Breast epithelium (tissue), 4 donors: ENCODE measurements around the gene MAPRE3. TPM values are rescaled to one million over a fixed set of nuclear protein-coding genes. Genes with fewer than 3 reads are reported as not detected.

ENCODE experiments used
- DNase-seq, 2 donors: peaks; one replicate each; pipeline ENCODE4 v3.0.0-alpha.2; 2019; ENCODE audit warnings: low spot score in 2 of 2
- H3K27ac ChIP-seq, 2 donors: fragments of 200-600 bp; sonication (generic) in 1 of 2; one replicate each; pipeline ENCODE4 v1.5.1; 2016 to 2019; ENCODE audit warnings: mild to moderate bottlenecking in 1 of 2
- H3K27me3 ChIP-seq, 2 donors: fragments of 200-600 bp; sonication (generic) in 1 of 2; one replicate each; pipeline versions ENCODE4 v1.5.1 to v1.6.0; 2017 to 2019; ENCODE audit warnings: control low read depth in 1 of 2, mild to moderate bottlenecking in 1 of 2
- H3K36me3 ChIP-seq: fragments of 200-600 bp; one replicate; pipeline ENCODE4 v1.5.1; 2019
- H3K4me1 ChIP-seq, 2 donors: fragments of 200-600 bp; sonication (generic); one replicate each; pipeline ENCODE4 v1.5.1; 2016 to 2019; ENCODE audit warnings: control low read depth in 1 of 2
- H3K4me3 ChIP-seq, 3 donors: fragments of 200-600 bp; sonication (generic); 1 replicate in 2 of 3; 2 replicates in 1 of 3; pipeline ENCODE4 v1.5.1; 2016 to 2019; ENCODE audit warnings: mild to moderate bottlenecking in 3 of 3, moderate library complexity in 2 of 3
- H3K9me3 ChIP-seq, 2 donors: fragments of 200-600 bp; sonication (generic) in 1 of 2; one replicate each; pipeline ENCODE4 v1.5.1; 2016 to 2019; ENCODE audit warnings: control low read depth in 1 of 2
- POLR2A ChIP-seq: fragments of 450-650 bp; IDR thresholded peaks from one replicate; pipeline ENCODE4 v1.6.1; 2016; ENCODE audit warnings: antibody characterized with exemption, mild to moderate bottlenecking, moderate library complexity
- POLR2AphosphoS5 ChIP-seq, 3 donors: sonication (generic); formaldehyde crosslinking; IDR thresholded peaks; one replicate each; pipeline ENCODE4 v1.6.1; 2017; ENCODE audit warnings: antibody characterized with exemption in 3 of 3
- intact Hi-C: fragments of 100-400 bp; cut with DNase I; formaldehyde crosslinking; loops from one replicate; pipeline ENCODE4 v1.15.1; 2023; ENCODE audit warnings: low total_unique reads
- total RNA-seq, 3 donors: library from RNA; depleted of rRNA; stranded (reverse); fragments of >200 nt; gene quantifications; one replicate each; pipeline ENCODE4 v1.1.0, GENCODE V29; 2016
- TF ChIP-seq, protein P1 (sequence below), 3 donors: fragments of 450-650 bp; IDR thresholded peaks; one replicate each; pipeline ENCODE4 v1.5.1; 2016 to 2017; ENCODE audit warnings: antibody characterized with exemption in 3 of 3, mild to moderate bottlenecking in 3 of 3, moderate library complexity in 3 of 3

The MAPRE3 gene
- total RNA-seq, 3 donors from 2014 or later: 10.6 to 21.3 (median 19.9) TPM

DNA sequence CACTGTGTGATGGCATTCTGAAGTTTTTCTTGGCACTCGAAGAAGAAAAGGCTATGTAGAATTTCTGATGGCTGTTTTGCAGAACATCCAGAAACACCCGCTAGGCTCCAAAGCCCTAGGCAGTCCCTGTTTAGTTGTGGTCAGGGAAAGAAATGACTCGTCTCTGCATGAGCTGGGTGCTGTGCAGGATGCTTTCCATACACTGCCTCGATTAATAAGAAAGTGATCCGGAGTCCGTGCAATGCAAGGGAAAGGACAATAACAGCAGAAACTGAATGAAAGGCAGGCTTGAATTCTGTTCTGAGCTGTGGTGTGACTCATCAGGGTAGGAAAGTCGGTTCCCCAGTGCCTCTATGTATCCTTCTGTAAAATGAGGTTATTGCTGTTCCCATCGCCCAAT, 18.7 kb downstream of the MAPRE3 start:
- no peak for TF ChIP-seq POLR2A
- no peak for TF ChIP-seq POLR2AphosphoS5 (IDR thresholded peaks at IDR 0.05)
- TF ChIP-seq, protein P1, sequence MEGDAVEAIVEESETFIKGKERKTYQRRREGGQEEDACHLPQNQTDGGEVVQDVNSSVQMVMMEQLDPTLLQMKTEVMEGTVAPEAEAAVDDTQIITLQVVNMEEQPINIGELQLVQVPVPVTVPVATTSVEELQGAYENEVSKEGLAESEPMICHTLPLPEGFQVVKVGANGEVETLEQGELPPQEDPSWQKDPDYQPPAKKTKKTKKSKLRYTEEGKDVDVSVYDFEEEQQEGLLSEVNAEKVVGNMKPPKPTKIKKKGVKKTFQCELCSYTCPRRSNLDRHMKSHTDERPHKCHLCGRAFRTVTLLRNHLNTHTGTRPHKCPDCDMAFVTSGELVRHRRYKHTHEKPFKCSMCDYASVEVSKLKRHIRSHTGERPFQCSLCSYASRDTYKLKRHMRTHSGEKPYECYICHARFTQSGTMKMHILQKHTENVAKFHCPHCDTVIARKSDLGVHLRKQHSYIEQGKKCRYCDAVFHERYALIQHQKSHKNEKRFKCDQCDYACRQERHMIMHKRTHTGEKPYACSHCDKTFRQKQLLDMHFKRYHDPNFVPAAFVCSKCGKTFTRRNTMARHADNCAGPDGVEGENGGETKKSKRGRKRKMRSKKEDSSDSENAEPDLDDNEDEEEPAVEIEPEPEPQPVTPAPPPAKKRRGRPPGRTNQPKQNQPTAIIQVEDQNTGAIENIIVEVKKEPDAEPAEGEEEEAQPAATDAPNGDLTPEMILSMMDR (IDR thresholded peaks at IDR 0.05): no peak
- Histone ChIP-seq H3K36me3 (no peaks in the 10 kb centered on the region), H3K4me3 (no peak overlapping the region), H3K27me3 (no peaks in the 10 kb centered on the region), H3K9me3 (no peaks in the 10 kb centered on the region), H3K4me1 (no peaks in the 10 kb centered on the region), H3K27ac (no peak overlapping the region)
- DNase-seq: no peak
- intact Hi-C loops: no loop called here

DNA sequence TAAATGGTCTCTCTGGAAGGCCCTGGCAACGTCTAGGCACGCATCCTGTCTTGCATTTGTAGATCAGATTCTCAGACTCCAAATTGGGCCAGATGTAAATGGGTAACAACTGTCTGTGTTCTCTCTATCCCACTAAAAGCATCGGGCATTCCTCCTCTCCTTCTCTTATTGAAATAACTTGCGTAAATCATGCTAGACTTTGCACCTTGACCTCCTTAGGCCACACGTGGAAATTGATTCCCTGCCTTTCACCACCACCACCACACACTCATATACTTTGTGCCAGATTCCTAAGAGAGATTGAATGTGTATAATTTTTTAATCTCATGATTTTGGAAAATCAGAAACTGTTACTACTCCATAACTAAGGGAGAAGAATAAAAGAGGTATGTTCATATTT, 21.3 kb downstream of the MAPRE3 start:
- no peak for DNase-seq
- no peak overlapping the region for H3K27ac ChIP-seq
- intact Hi-C loops: no loop called here
- no peaks in the 10 kb centered on the region for H3K9me3 ChIP-seq
- no peaks in the 10 kb centered on the region for H3K4me1 ChIP-seq
- no peak overlapping the region for H3K4me3 ChIP-seq
- no peaks in the 10 kb centered on the region for H3K27me3 ChIP-seq
- H3K36me3 ChIP-seq: no peaks in the 10 kb centered on the region
- no peak for TF ChIP-seq POLR2AphosphoS5 (IDR thresholded peaks at IDR 0.05)
- no peak for TF ChIP-seq POLR2A
- TF ChIP-seq, protein P1 (IDR thresholded peaks at IDR 0.05): no peak

DNA sequence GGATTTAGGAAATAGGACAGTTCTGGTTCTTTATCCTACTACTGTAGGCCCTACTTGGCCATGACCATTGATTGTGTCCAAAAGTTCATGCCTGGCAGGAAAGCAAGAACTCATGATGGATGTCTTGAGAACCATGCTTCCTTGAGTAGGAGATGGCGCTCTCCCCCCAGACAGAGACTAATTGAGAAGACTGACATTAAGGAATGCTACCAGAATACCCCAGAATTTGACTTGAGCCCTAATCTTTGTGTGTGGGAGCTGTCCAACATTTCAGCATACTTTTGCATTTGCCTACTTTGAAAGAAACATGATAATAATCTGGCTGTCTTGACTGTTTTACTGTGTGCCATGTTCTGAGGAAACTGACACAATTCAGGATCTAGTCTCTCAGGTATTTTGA, 23.3 kb downstream of the MAPRE3 start:
- DNase-seq: no peak
- Histone ChIP-seq H3K27ac (no peak overlapping the region), H3K9me3 (no peaks in the 10 kb centered on the region), H3K4me1 (no peaks in the 10 kb centered on the region), H3K27me3 (no peaks in the 10 kb centered on the region), H3K36me3 (no peaks in the 10 kb centered on the region), H3K4me3 (no peak overlapping the region)
- TF ChIP-seq POLR2A: no peak
- TF ChIP-seq, protein P1 (IDR thresholded peaks at IDR 0.05): no peak
- TF ChIP-seq POLR2AphosphoS5 (IDR thresholded peaks at IDR 0.05): no peak
- intact Hi-C loops: no loop called here

DNA sequence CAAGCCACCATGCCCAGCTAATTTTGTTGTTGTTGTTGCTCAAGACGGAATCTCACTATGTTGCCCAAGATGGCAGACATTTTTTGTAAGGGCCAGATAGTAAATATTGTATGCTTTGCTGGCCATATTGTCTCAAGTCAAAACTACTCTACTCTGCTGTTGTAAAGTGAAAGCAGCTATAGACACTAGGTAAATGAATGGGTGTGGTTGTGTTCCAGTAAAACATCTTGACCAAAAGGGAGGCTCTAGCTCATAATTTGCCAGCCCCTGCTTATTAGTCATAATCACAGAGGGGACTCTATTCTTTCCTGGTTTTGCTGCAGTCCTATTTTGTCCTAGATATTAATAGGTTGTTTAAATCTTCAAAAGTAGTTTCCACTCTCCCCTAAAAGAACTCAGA, 24.5 kb downstream of the MAPRE3 start:
- Histone ChIP-seq H3K36me3 (no peaks in the 10 kb centered on the region), H3K27ac (no peak overlapping the region), H3K4me3 (no peak overlapping the region), H3K4me1 (no peaks in the 10 kb centered on the region), H3K27me3 (no peaks in the 10 kb centered on the region), H3K9me3 (no peaks in the 10 kb centered on the region)
- TF ChIP-seq, protein P1 (IDR thresholded peaks at IDR 0.05): no peak
- TF ChIP-seq POLR2AphosphoS5 (IDR thresholded peaks at IDR 0.05): no peak
- TF ChIP-seq POLR2A: no peak
- intact Hi-C loops: no loop called here
- no peak for DNase-seq

DNA sequence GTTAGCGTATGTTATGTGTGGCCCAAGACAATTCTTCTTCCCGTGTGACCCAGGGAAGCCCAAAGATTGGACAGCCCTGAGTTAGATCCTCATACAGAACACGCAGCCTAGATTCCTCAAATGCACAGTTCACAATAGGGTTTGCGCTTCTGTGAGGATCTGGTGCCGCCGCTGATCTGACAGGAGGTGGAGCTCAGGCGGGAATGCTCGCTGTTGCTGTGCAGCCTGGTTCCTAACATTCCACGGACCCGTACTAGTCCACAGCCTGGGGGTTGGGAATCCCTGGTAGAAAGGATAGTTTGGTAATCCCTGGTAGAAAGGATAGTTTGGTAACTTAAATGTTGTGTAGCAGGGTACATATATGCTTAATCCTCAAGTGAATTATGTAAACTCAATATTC, 27.0 kb downstream of the MAPRE3 start:
- H3K4me3 ChIP-seq: no peak overlapping the region
- DNase-seq: no peak
- no peaks in the 10 kb centered on the region for H3K4me1 ChIP-seq
- H3K27ac ChIP-seq: no peak overlapping the region
- TF ChIP-seq, protein P1 (IDR thresholded peaks at IDR 0.05): no peak
- TF ChIP-seq POLR2A (no peak), POLR2AphosphoS5 (IDR thresholded peaks at IDR 0.05) (no peak)
- H3K27me3 ChIP-seq: no peaks in the 10 kb centered on the region
- intact Hi-C loops: no loop called here
- H3K36me3 ChIP-seq: no peaks in the 10 kb centered on the region
- no peaks in the 10 kb centered on the region for H3K9me3 ChIP-seq
